ENCODE data around the gene WFS1.

- TF ChIP-seq CTCF (IDR thresholded peaks at IDR 0.05) (no peak), POLR2A (IDR thresholded peaks at IDR 0.05) (no peak), EP300 (IDR thresholded peaks at IDR 0.05) (no peak)
Measured at GRCh38 chr4:6271701-6272465, 2.2 kb downstream of the WFS1 start.

All from suprapubic skin (tissue), 3 donors.